Esophagus muscularis mucosa (tissue), 2 donors: ENCODE data around the gene SRXN1.

ENCODE experiments used
- POLR2A ChIP-seq: fragments of 450-650 bp; IDR thresholded peaks from one replicate; pipeline ENCODE4 v1.6.1; 2017; ENCODE audit warnings: antibody characterized with exemption, moderate library complexity, mild to moderate bottlenecking, low read depth
- POLR2AphosphoS5 ChIP-seq, 2 donors: sonication (generic); formaldehyde crosslinking; IDR thresholded peaks; one replicate each; pipeline ENCODE4 v1.6.1; 2017; ENCODE audit warnings: antibody characterized with exemption in 2 of 2

DNA sequence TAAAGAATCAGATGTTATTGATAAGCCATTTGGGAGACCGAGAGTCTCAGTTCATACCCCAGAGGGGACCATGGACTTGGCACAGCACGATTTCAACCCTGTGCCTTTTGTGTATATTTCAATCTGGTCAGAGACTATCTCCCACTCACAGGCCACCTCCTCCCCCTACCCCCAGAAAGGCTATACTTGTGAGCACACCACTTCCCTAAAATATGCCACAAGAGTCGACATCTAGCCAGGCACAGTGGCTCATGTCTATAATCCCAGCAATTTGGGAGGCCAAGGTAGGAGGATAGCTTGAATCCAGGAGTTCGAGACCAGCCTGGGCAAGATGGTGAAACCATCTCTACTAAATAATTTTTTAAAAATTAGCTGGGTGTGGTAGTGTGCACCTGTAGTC lies 29.3 kb downstream of the SRXN1 start:
- TF ChIP-seq POLR2AphosphoS5 (IDR thresholded peaks at IDR 0.05): no peak
- TF ChIP-seq POLR2A: no peak
